Caco-2 (cell line): ENCODE data around the gene WIF1. TPM values are rescaled to one million over a fixed set of nuclear protein-coding genes. Genes with fewer than 3 reads are reported as not detected.
A peak's percentile ranks its signal among the peaks of the same experiment; 100 is the strongest.

Experiments used
- BruUV-seq: library from RNA; stranded (reverse); fragments of 400-500 nt; replicated peaks from 2 replicates; lab custom pipeline; 2021; lab: Mats Ljungman, UMichigan
- CTCF ChIA-PET: fragments of 300-600 bp; sonication (Branson Sonifier 250); formaldehyde crosslinking; loops from one replicate; lab custom pipeline; 2022; ENCODE audit warnings: antibody characterized with exemption; lab: Charles Lee
- POLR2A ChIA-PET: fragments of 300-600 bp; sonication (Branson Sonifier 250); formaldehyde crosslinking; loops from one replicate; lab custom pipeline; 2022; ENCODE audit warnings: antibody characterized with exemption; lab: Charles Lee
- DNase-seq, 2 experiments: peaks; one replicate each; pipeline versions ENCODE4 v3.0.0 to v3.0.0-alpha.2; 2020 to 2022
- H3K27me3 ChIP-seq: replicated peaks from 2 replicates; pipeline ENCODE4 v1.6.0; 2011; ENCODE audit warnings: low read length; ENCODE audit not compliant: control insufficient read depth, insufficient read depth
- H3K36me3 ChIP-seq: 2 replicates; pipeline ENCODE4 v1.5.1; 2011; ENCODE audit warnings: low read length; ENCODE audit not compliant: control insufficient read depth, insufficient read depth
- H3K4me1 ChIP-seq: fragments of 250-450 bp; sonication (Bioruptor Pico); 2 replicates; pipeline ENCODE4 v1.5.1; 2020; ENCODE audit warnings: mild to moderate bottlenecking
- H3K4me3 ChIP-seq: 2 replicates; pipeline ENCODE4 v1.5.1; 2011; ENCODE audit warnings: low read depth, mild to moderate bottlenecking, control low read depth, low read length
- H3K9me3 ChIP-seq: fragments of 250-450 bp; sonication (Bioruptor Pico); 2 replicates; pipeline ENCODE4 v1.5.1; 2020; ENCODE audit warnings: mild to moderate bottlenecking, moderate library complexity
- H3K27ac Mint-ChIP-seq: one replicate; pipeline ENCODE4 v1.8.0; 2022; ENCODE audit warnings: mixed read lengths; ENCODE audit not compliant: unreplicated experiment
- H3K27me3 Mint-ChIP-seq: one replicate; pipeline ENCODE4 v1.8.0; 2022; ENCODE audit warnings: mixed read lengths; ENCODE audit not compliant: insufficient read depth, unreplicated experiment
- H3K36me3 Mint-ChIP-seq: one replicate; pipeline ENCODE4 v1.8.0; 2022; ENCODE audit warnings: mild to moderate bottlenecking, mixed read lengths; ENCODE audit not compliant: insufficient read depth, unreplicated experiment
- H3K4me1 Mint-ChIP-seq: one replicate; pipeline ENCODE4 v1.8.0; 2022; ENCODE audit warnings: low read depth, mixed read lengths; ENCODE audit not compliant: unreplicated experiment
- H3K4me3 Mint-ChIP-seq: one replicate; pipeline ENCODE4 v1.8.0; 2022; ENCODE audit warnings: mild to moderate bottlenecking, moderate library complexity, mixed read lengths; ENCODE audit not compliant: unreplicated experiment
- H3K9me3 Mint-ChIP-seq: one replicate; pipeline ENCODE4 v1.8.0; 2022; ENCODE audit warnings: mixed read lengths; ENCODE audit not compliant: unreplicated experiment
- intact Hi-C: fragments of 100-400 bp; cut with micrococcal nuclease; formaldehyde crosslinking; loops from one replicate; pipeline ENCODE4 v1.10.0; 2022; ENCODE audit not compliant: unreplicated experiment
- total RNA-seq: library from RNA; stranded (reverse); gene quantifications from 2 replicates; pipeline ENCODE4 v1.2.3, GENCODE V29; 2022
- TF ChIP-seq, protein P1 (sequence below), 2 experiments: fragments of 200-600 bp in 1 of 2; IDR thresholded peaks; 1 replicate in 1 of 2; 2 replicates in 1 of 2; pipeline versions ENCODE4 v1.5.1 to v1.8.0; 2011 to 2022; ENCODE audit warnings: antibody characterized with exemption in 1 of 2, control low read depth in 1 of 2, inconsistent platforms in 1 of 2, low read depth in 1 of 2, low read length in 1 of 2, mild to moderate bottlenecking in 1 of 2, moderate library complexity in 1 of 2; ENCODE audit not compliant: insufficient read depth in 1 of 2, severe bottlenecking in 1 of 2, unreplicated experiment in 1 of 2

The WIF1 gene
- total RNA-seq, 1 experiment from 2014 or later: not detected

DNA sequence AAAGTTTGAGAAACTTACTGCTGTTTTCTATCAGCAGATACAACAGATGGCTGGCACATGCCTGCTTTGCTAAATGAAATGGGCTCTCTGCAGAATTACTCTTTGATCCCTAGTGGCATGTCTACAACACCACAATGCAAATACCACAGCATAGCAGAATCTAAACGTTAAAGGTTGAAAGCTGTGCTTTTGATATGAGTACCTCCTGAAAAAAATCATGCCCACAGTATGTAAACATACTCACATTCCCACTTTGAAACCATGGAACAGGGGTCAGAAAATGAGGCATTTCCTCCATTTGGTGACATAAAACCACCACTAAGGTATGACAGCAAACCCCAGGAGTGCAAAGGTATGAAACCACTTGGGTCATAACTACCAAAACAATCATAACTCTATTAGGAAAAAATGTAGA, 7.5 kb downstream of the WIF1 start:
- Histone ChIP-seq H3K9me3 (no peaks in the 10 kb centered on the region), H3K4me3 (no peak overlapping the region), H3K4me1 (peaks cover 16% of the 10 kb centered on the region), H3K27me3 (no peaks in the 10 kb centered on the region), H3K36me3 (no peaks in the 10 kb centered on the region)
- DNase-seq: peak in 1 of 2 experiments; percentile 9
- intact Hi-C loops: no loop called here
- ChIA-PET CTCF (no interaction called here), POLR2A (no interaction called here)
- Mint-ChIP-seq H3K4me3 (no peak overlapping the region), H3K27me3 (no peaks in the 10 kb centered on the region), H3K9me3 (peaks cover 10% of the 10 kb centered on the region), H3K36me3 (no peaks in the 10 kb centered on the region), H3K4me1 (peaks cover 5% of the 10 kb centered on the region), H3K27ac (no peak overlapping the region)
- BruUV-seq: no TSS peak
- TF ChIP-seq, protein P1, sequence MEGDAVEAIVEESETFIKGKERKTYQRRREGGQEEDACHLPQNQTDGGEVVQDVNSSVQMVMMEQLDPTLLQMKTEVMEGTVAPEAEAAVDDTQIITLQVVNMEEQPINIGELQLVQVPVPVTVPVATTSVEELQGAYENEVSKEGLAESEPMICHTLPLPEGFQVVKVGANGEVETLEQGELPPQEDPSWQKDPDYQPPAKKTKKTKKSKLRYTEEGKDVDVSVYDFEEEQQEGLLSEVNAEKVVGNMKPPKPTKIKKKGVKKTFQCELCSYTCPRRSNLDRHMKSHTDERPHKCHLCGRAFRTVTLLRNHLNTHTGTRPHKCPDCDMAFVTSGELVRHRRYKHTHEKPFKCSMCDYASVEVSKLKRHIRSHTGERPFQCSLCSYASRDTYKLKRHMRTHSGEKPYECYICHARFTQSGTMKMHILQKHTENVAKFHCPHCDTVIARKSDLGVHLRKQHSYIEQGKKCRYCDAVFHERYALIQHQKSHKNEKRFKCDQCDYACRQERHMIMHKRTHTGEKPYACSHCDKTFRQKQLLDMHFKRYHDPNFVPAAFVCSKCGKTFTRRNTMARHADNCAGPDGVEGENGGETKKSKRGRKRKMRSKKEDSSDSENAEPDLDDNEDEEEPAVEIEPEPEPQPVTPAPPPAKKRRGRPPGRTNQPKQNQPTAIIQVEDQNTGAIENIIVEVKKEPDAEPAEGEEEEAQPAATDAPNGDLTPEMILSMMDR (IDR thresholded peaks at IDR 0.05; ENCODE audit: insufficient read depth in 1 of 2, low read depth in 1 of 2, low read length in 1 of 2, severe bottlenecking in 1 of 2, unreplicated experiment in 1 of 2): no peak

DNA sequence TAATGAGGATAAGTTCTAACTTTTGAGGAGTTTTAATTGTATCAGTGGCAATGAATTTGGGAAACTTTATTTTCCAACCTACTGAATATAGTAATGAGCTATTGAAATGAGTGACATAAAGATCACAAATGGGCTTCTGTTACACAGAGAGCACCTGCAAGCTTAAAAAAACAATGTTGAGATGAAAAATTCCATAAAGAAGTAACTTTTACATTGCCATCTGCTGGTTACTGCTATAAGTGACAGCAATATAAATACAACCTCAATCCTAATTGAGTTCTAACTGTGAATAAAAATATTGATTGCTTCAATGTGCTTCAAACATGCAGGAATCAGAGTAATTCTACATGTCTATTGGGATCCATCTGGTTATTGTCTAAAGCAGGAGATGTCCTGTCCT, 14.2 kb downstream of the WIF1 start:
- no peaks in the 10 kb centered on the region for H3K36me3 ChIP-seq
- Mint-ChIP-seq H3K27me3 (no peaks in the 10 kb centered on the region), H3K4me1 (no peaks in the 10 kb centered on the region), H3K4me3 (no peak overlapping the region), H3K9me3 (peaks cover 10% of the 10 kb centered on the region), H3K36me3 (no peaks in the 10 kb centered on the region), H3K27ac (no peak overlapping the region)
- no peak for DNase-seq
- no peaks in the 10 kb centered on the region for H3K27me3 ChIP-seq
- CTCF ChIA-PET: interaction anchor here (0.9 to 1.8 kb wide), 5 partner anchors 13 to 311 kb away, joined by 3 to 12 read pairs (median 6); no protein-coding TSS in a partner anchor
- no peak overlapping the region for H3K4me3 ChIP-seq
- POLR2A ChIA-PET: interaction anchor here (1.1 kb wide), 1 partner anchor 217 kb away, joined by 4 read pairs; no protein-coding TSS in a partner anchor
- intact Hi-C loops: loop anchor here (1.0 kb wide), 1 partner anchor 216 kb away; no protein-coding TSS in a partner anchor
- H3K4me1 ChIP-seq: no peaks in the 10 kb centered on the region
- TF ChIP-seq, protein P1 (IDR thresholded peaks at IDR 0.05; ENCODE audit: insufficient read depth in 1 of 2, low read depth in 1 of 2, low read length in 1 of 2, severe bottlenecking in 1 of 2, unreplicated experiment in 1 of 2): peak; percentile 28 to 31
- no TSS peak for BruUV-seq
- no peaks in the 10 kb centered on the region for H3K9me3 ChIP-seq

DNA sequence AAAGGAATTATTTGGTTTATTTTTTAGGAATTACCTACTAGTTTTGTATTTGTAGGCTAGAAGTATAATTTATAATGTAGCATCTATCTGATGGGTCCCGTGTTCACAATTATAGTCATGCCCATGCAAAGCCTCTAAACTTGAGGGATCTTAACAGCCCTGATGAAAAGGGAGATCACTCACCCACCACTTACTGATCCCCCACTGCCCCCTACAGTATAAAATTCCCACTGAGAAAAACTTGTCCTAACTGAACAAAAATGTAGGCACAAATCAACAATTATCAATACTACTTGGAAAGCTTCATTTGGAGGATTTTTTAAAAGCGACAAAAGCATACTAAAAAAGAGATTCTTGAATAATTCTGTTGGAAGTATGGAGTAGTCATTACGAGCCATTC, 21.0 kb downstream of the WIF1 start:
- BruUV-seq: no TSS peak
- Histone ChIP-seq H3K36me3 (no peaks in the 10 kb centered on the region), H3K4me3 (no peak overlapping the region), H3K27me3 (no peaks in the 10 kb centered on the region), H3K4me1 (no peaks in the 10 kb centered on the region), H3K9me3 (no peaks in the 10 kb centered on the region)
- H3K36me3 Mint-ChIP-seq: no peaks in the 10 kb centered on the region
- no peaks in the 10 kb centered on the region for H3K27me3 Mint-ChIP-seq
- intact Hi-C loops: loop anchor here (1.0 kb wide), 2 partner anchors 209 to 298 kb away; no protein-coding TSS in a partner anchor
- H3K27ac Mint-ChIP-seq: no peak overlapping the region
- no peak overlapping the region for H3K4me3 Mint-ChIP-seq
- H3K4me1 Mint-ChIP-seq: no peaks in the 10 kb centered on the region
- ChIA-PET POLR2A (interaction anchor here (0.5 kb wide), 1 partner anchor 78 kb away, joined by 4 read pairs; no protein-coding TSS in a partner anchor), CTCF (no interaction called here)
- H3K9me3 Mint-ChIP-seq: no peaks in the 10 kb centered on the region
- DNase-seq: peak in 1 of 2 experiments; percentile 52
- TF ChIP-seq, protein P1 (IDR thresholded peaks at IDR 0.05; ENCODE audit: insufficient read depth in 1 of 2, low read depth in 1 of 2, low read length in 1 of 2, severe bottlenecking in 1 of 2, unreplicated experiment in 1 of 2): peak; percentile 44 to 49
